ENCODE data around the gene DYNC1I2.

DYNC1I2 gene

DNA sequence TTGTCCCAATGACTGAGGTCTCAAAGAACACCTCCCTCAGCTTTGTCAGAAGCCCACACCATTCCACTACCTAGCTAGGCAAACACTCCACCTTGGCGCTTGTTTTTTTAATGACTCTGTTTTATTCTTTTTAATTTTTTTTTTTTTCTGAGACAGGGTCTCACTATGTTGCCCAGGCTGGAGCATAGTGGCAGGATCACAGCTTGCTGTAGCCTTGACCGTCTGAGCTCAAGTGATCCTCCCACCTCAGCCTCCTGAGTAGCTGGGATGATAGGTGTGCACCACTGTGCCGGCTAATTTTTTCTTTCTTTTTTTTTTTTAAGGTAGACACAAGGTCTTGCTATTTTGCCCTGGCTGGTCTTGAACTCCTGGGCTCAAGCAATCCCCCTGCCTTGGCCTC, 104.9 kb downstream of the DYNC1I2 start:
- TF ChIP-seq, protein P1, sequence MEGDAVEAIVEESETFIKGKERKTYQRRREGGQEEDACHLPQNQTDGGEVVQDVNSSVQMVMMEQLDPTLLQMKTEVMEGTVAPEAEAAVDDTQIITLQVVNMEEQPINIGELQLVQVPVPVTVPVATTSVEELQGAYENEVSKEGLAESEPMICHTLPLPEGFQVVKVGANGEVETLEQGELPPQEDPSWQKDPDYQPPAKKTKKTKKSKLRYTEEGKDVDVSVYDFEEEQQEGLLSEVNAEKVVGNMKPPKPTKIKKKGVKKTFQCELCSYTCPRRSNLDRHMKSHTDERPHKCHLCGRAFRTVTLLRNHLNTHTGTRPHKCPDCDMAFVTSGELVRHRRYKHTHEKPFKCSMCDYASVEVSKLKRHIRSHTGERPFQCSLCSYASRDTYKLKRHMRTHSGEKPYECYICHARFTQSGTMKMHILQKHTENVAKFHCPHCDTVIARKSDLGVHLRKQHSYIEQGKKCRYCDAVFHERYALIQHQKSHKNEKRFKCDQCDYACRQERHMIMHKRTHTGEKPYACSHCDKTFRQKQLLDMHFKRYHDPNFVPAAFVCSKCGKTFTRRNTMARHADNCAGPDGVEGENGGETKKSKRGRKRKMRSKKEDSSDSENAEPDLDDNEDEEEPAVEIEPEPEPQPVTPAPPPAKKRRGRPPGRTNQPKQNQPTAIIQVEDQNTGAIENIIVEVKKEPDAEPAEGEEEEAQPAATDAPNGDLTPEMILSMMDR (IDR thresholded peaks at IDR 0.05; ENCODE audit: low read length), result no peak
- no peak for TF ChIP-seq EZH2 (IDR thresholded peaks at IDR 0.05; ENCODE audit: borderline replicate concordance, low read length)
- Histone ChIP-seq H3K4me2 (ENCODE audit: low read length) (no peak overlapping the region), H3K79me2 (ENCODE audit: insufficient read depth, low read length) (no peaks in the 10 kb centered on the region), H4K20me1 (ENCODE audit: insufficient read depth, low read length) (no peaks in the 10 kb centered on the region), H3K4me1 (ENCODE audit: insufficient read depth, low read length, severe bottlenecking) (no peaks in the 10 kb centered on the region), H3K4me3 (ENCODE audit: low read depth, low read length, poor library complexity, severe bottlenecking) (no peak overlapping the region), H3K9ac (ENCODE audit: low read length) (no peak overlapping the region), H3F3A (ENCODE audit: insufficient read depth, low read length) (no peaks in the 10 kb centered on the region), H3K27ac (ENCODE audit: low read depth, low read length, poor library complexity, severe bottlenecking) (no peak overlapping the region), H3K36me3 (ENCODE audit: insufficient read depth, low read length) (peaks cover 49% of the 10 kb centered on the region), H3K9me3 (ENCODE audit: low read length) (no peaks in the 10 kb centered on the region), H2AFZ (ENCODE audit: low read length) (no peak overlapping the region), H3K27me3 (ENCODE audit: insufficient read depth, low read length) (no peaks in the 10 kb centered on the region), H3K9me2 (ENCODE audit: low read depth, low read length) (no peaks in the 10 kb centered on the region)

DNA sequence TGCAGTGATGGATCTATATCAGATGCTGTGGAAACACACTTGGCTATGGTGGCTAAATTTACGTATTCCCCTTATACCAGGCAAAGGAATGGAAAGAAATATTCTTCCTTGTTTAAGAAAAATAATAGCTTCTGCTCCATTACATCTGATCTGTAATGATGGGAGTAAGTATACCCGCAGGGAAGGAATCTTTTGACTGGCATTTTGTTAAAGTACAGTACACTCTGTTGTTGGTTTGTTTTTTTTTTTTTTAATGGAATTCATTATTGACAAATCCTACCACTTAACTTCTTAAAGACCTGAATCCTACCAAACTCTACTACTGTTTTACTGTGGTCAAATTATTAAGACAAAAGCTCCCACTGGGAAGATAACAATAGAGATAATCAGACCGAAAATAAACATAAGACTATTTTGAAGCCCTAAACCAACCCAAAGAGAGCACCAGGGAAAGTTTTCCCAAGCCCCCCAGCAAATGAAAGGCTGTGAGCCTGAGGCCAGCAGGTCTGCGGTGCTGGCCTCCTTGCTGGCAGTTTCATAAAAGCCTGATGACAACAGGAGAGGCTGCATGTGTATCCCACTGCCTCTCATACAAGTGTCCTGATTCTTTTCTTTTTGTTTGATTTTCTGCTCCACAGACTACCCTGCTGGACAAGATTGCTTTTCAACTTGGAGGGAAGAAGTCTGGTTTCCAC, 105.8 kb downstream of the DYNC1I2 start:
- Histone ChIP-seq H4K20me1 (ENCODE audit: insufficient read depth, low read length) (no peaks in the 10 kb centered on the region), H3K4me2 (ENCODE audit: low read length) (no peak overlapping the region), H3K4me3 (ENCODE audit: low read depth, low read length, poor library complexity, severe bottlenecking) (no peak overlapping the region), H3K79me2 (ENCODE audit: insufficient read depth, low read length) (no peaks in the 10 kb centered on the region), H3K36me3 (ENCODE audit: insufficient read depth, low read length) (peaks cover 41% of the 10 kb centered on the region; the same call in 1 of the 2 replicates), H3K4me1 (ENCODE audit: insufficient read depth, low read length, severe bottlenecking) (no peaks in the 10 kb centered on the region), H3F3A (ENCODE audit: insufficient read depth, low read length) (no peaks in the 10 kb centered on the region), H3K9ac (ENCODE audit: low read length) (no peak overlapping the region), H2AFZ (ENCODE audit: low read length) (no peak overlapping the region), H3K9me3 (ENCODE audit: low read length) (no peaks in the 10 kb centered on the region), H3K27ac (ENCODE audit: low read depth, low read length, poor library complexity, severe bottlenecking) (no peak overlapping the region), H3K27me3 (ENCODE audit: insufficient read depth, low read length) (no peaks in the 10 kb centered on the region), H3K9me2 (ENCODE audit: low read depth, low read length) (no peaks in the 10 kb centered on the region)
- no peak for TF ChIP-seq EZH2 (IDR thresholded peaks at IDR 0.05; ENCODE audit: borderline replicate concordance, low read length)
- TF ChIP-seq, protein P1 (IDR thresholded peaks at IDR 0.05; ENCODE audit: low read length), result no peak

GRCh38 chr2:171793691-171794678, 106.7 kb downstream of the DYNC1I2 start:
- Histone ChIP-seq H3K36me3 (ENCODE audit: insufficient read depth, low read length) (peaks cover 36% of the 10 kb centered on the region; the same call in 1 of the 2 replicates), H3K9me3 (ENCODE audit: low read length) (no peaks in the 10 kb centered on the region), H3K4me2 (ENCODE audit: low read length) (no peak overlapping the region), H3K9ac (ENCODE audit: low read length) (no peak overlapping the region), H3K9me2 (ENCODE audit: low read depth, low read length) (no peaks in the 10 kb centered on the region), H3K27ac (ENCODE audit: low read depth, low read length, poor library complexity, severe bottlenecking) (no peak overlapping the region), H4K20me1 (ENCODE audit: insufficient read depth, low read length) (no peaks in the 10 kb centered on the region), H3K4me1 (ENCODE audit: insufficient read depth, low read length, severe bottlenecking) (no peaks in the 10 kb centered on the region), H2AFZ (ENCODE audit: low read length) (no peak overlapping the region), H3K27me3 (ENCODE audit: insufficient read depth, low read length) (no peaks in the 10 kb centered on the region), H3F3A (ENCODE audit: insufficient read depth, low read length) (no peaks in the 10 kb centered on the region), H3K79me2 (ENCODE audit: insufficient read depth, low read length) (no peaks in the 10 kb centered on the region), H3K4me3 (ENCODE audit: low read depth, low read length, poor library complexity, severe bottlenecking) (no peak overlapping the region)
- no peak for TF ChIP-seq EZH2 (IDR thresholded peaks at IDR 0.05; ENCODE audit: borderline replicate concordance, low read length)
- TF ChIP-seq, protein P1 (IDR thresholded peaks at IDR 0.05; ENCODE audit: low read length), result no peak

Measured in OCI-LY1 (cell line).